22Rv1 (cell line): Measurements from ENCODE around the gene MTFMT.

ENCODE experiments used
- CTCF ChIP-seq: fragments of 450-650 bp; IDR thresholded peaks from 2 replicates; pipeline ENCODE4 v1.5.1; 2017; ENCODE audit warnings: mild to moderate bottlenecking
- ZFX ChIP-seq: fragments of 450-650 bp; IDR thresholded peaks from 2 replicates; pipeline ENCODE4 v1.6.1; 2017; ENCODE audit warnings: antibody characterized with exemption, borderline replicate concordance

DNA sequence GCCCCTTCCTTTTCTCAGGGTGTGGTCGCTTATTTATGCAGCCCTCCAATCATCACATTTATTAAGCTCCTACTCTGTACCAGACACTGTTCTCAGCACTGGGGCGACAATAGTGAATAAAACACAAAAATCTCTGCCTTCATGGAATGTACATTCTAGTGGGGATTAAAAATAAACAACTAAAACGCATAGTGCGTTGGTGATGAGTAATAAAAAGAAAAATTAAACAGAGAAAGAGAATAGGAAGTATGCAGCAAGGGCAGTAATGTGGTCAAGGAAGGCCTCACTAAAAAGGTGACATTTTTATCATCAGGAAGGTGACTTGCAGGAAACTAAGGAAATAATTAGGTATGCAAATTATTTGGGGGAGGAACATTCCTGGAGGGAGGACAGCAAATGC lies 20.8 kb upstream of the MTFMT start:
- TF ChIP-seq CTCF, result no peak
- TF ChIP-seq ZFX, result no peak
